WTC11 (cell line): ENCODE data around the gene LAMA3. TPM values are rescaled to one million over a fixed set of nuclear protein-coding genes. Genes with fewer than 3 reads are reported as not detected.

Source experiments
- ATAC-seq: fragments of 200-7000 bp; cut with Tn5 transposase; 2 replicates; pipeline ENCODE4 v1.10.0; 2021; ENCODE audit warnings: mild to moderate bottlenecking, moderate library complexity
- CTCF ChIA-PET: fragments of 300-600 bp; sonication (Branson Sonifier 250); formaldehyde crosslinking; loops from one replicate; lab custom pipeline; 2021; ENCODE audit warnings: antibody characterized with exemption; lab: Charles Lee
- POLR2A ChIA-PET: fragments of 350-600 bp; sonication (Branson Sonifier 250); formaldehyde crosslinking; loops from one replicate; lab custom pipeline; 2021; ENCODE audit warnings: antibody characterized with exemption; lab: Charles Lee
- DNase-seq: peaks from one replicate; pipeline ENCODE4 v3.0.0; 2021; ENCODE audit warnings: low spot score
- H3K27ac Mint-ChIP-seq: 2 replicates; pipeline ENCODE4 v1.8.0; 2021; ENCODE audit warnings: mixed read lengths
- H3K27me3 Mint-ChIP-seq: 2 replicates; pipeline ENCODE4 v1.8.0; 2021; ENCODE audit warnings: low read depth, mild to moderate bottlenecking, moderate library complexity, mixed read lengths
- H3K36me3 Mint-ChIP-seq: 2 replicates; pipeline ENCODE4 v1.8.0; 2021; ENCODE audit warnings: mixed read lengths
- H3K4me1 Mint-ChIP-seq: 2 replicates; pipeline ENCODE4 v1.8.0; 2022; ENCODE audit warnings: mixed read lengths
- H3K4me3 Mint-ChIP-seq: 2 replicates; pipeline ENCODE4 v1.8.0; 2021; ENCODE audit warnings: mild to moderate bottlenecking, moderate library complexity, mixed read lengths
- H3K9me3 Mint-ChIP-seq: 2 replicates; pipeline ENCODE4 v1.8.0; 2021; ENCODE audit warnings: mixed read lengths
- CBFB ChIP-seq: sonication (generic); formaldehyde crosslinking; IDR thresholded peaks from 2 replicates; pipeline ENCODE4 v1.8.1; 2022; ENCODE audit warnings: mild to moderate bottlenecking, low read depth, missing genetic modification reagents
- ELF4 ChIP-seq: sonication (generic); formaldehyde crosslinking; IDR thresholded peaks from 2 replicates; pipeline ENCODE4 v1.8.1; 2022; ENCODE audit warnings: low read depth, mild to moderate bottlenecking, moderate library complexity, missing genetic modification reagents
- FOXJ3 ChIP-seq: sonication (generic); formaldehyde crosslinking; IDR thresholded peaks from 2 replicates; pipeline ENCODE4 v1.9.0; 2021; ENCODE audit warnings: missing genetic modification reagents, mild to moderate bottlenecking, borderline replicate concordance
- IRF2 ChIP-seq: sonication (generic); formaldehyde crosslinking; IDR thresholded peaks from 2 replicates; pipeline ENCODE4 v1.8.0; 2022; ENCODE audit warnings: low read depth, missing genetic modification reagents, borderline replicate concordance
- JUN ChIP-seq: sonication (generic); formaldehyde crosslinking; IDR thresholded peaks from 2 replicates; pipeline ENCODE4 v1.8.0; 2023; ENCODE audit warnings: mild to moderate bottlenecking, missing genetic modification reagents
- MXD4 ChIP-seq: fragments of 250-450 bp; sonication (Bioruptor Pico); IDR thresholded peaks from 2 replicates; pipeline ENCODE4 v1.8.0; 2021; ENCODE audit warnings: mild to moderate bottlenecking, moderate library complexity, borderline replicate concordance
- MYBL2 ChIP-seq: sonication (generic); formaldehyde crosslinking; IDR thresholded peaks from 2 replicates; pipeline ENCODE4 v1.8.1; 2023; ENCODE audit warnings: mild to moderate bottlenecking, moderate library complexity, missing genetic modification reagents
- RORB ChIP-seq: fragments of 250-450 bp; sonication (Bioruptor Pico); IDR thresholded peaks from 2 replicates; pipeline ENCODE4 v1.9.0; 2021; ENCODE audit warnings: mild to moderate bottlenecking
- SP1 ChIP-seq: sonication (generic); formaldehyde crosslinking; conservative IDR thresholded peaks from 2 replicates; pipeline ENCODE4 v1.8.1; 2022; ENCODE audit warnings: missing genetic modification reagents
- TEAD4 ChIP-seq: sonication (generic); formaldehyde crosslinking; IDR thresholded peaks from 2 replicates; pipeline ENCODE4 v1.8.0; 2022; ENCODE audit warnings: mild to moderate bottlenecking, missing genetic modification reagents
- ZBTB21 ChIP-seq: sonication (generic); formaldehyde crosslinking; IDR thresholded peaks from 2 replicates; pipeline ENCODE4 v1.8.1; 2023; ENCODE audit warnings: mild to moderate bottlenecking, missing genetic modification reagents, borderline replicate concordance
- ZNF121 ChIP-seq: sonication (generic); formaldehyde crosslinking; IDR thresholded peaks from 2 replicates; pipeline ENCODE4 v1.8.0; 2023; ENCODE audit warnings: missing genetic modification reagents
- ZNF138 ChIP-seq: sonication (generic); formaldehyde crosslinking; conservative IDR thresholded peaks from 2 replicates; pipeline ENCODE4 v1.8.1; 2022; ENCODE audit warnings: mild to moderate bottlenecking, moderate library complexity, missing genetic modification reagents
- ZNF263 ChIP-seq: sonication (generic); formaldehyde crosslinking; IDR thresholded peaks from 2 replicates; pipeline ENCODE4 v1.8.1; 2022; ENCODE audit warnings: low read depth, mild to moderate bottlenecking, moderate library complexity, missing genetic modification reagents
- ZNF396 ChIP-seq: fragments of 250-450 bp; sonication (Bioruptor Pico); IDR thresholded peaks from 2 replicates; pipeline ENCODE4 v1.8.0; 2021; ENCODE audit warnings: mild to moderate bottlenecking, moderate library complexity, borderline replicate concordance
- ZNF423 ChIP-seq: fragments of 250-450 bp; sonication (Bioruptor Pico); IDR thresholded peaks from 2 replicates; pipeline ENCODE4 v2.1.2; 2022; ENCODE audit warnings: mild to moderate bottlenecking, moderate library complexity
- ZNF671 ChIP-seq: fragments of 250-450 bp; sonication (Bioruptor Pico); IDR thresholded peaks from 2 replicates; pipeline ENCODE4 v1.8.0; 2021; ENCODE audit warnings: mild to moderate bottlenecking
- total RNA-seq: library from RNA; stranded (reverse); gene quantifications from 3 replicates; pipeline ENCODE4 v1.2.3, GENCODE V29; 2021
- TF ChIP-seq, protein P1 (sequence below): fragments of 250-450 bp; sonication (Bioruptor Pico); conservative IDR thresholded peaks from 2 replicates; pipeline ENCODE4 v1.9.0; 2021; ENCODE audit warnings: mild to moderate bottlenecking
- TF ChIP-seq, protein P2 (sequence below): fragments of 250-450 bp; sonication (Bioruptor Pico); IDR thresholded peaks from 2 replicates; pipeline ENCODE4 v1.9.0; 2021; ENCODE audit warnings: mild to moderate bottlenecking, borderline replicate concordance
- TF ChIP-seq, protein P3 (sequence below): sonication (generic); formaldehyde crosslinking; IDR thresholded peaks from 2 replicates; pipeline ENCODE4 v1.8.0; 2023; ENCODE audit warnings: missing genetic modification reagents
- TF ChIP-seq, protein P4 (sequence below): sonication (generic); formaldehyde crosslinking; IDR thresholded peaks from 2 replicates; pipeline ENCODE4 v1.8.0; 2022; ENCODE audit warnings: mild to moderate bottlenecking, missing genetic modification reagents
- TF ChIP-seq, protein P5 (sequence below): sonication (generic); formaldehyde crosslinking; conservative IDR thresholded peaks from 2 replicates; pipeline ENCODE4 v1.8.1; 2023; ENCODE audit warnings: mild to moderate bottlenecking, low read depth, missing genetic modification reagents, moderate library complexity

The LAMA3 gene
- total RNA-seq, 1 experiment from 2014 or later, result 0.83 TPM

DNA sequence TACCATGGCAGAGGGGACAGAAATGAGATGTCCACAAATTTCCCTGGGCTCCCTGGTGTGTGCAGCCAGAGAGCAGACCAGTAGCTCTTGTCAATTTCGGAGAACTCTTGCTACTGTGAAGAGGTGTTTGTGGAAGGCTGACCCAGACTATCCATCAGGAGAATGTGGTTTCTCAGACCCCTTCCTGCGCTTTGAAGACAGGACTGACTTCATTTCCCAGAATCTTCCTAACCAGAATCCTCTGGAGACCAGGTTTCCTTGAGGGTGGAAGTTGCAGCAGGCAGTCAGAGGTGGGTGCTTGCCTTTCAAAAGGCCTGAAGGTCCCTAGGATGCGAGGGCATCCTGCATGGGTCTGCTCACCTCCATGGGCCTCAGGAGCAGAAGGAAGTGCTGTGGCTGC, 121.9 kb downstream of the LAMA3 start:
- POLR2A ChIA-PET, result no interaction called here
- Mint-ChIP-seq H3K4me1 (peaks cover 42% of the 10 kb centered on the region), H3K36me3 (no peaks in the 10 kb centered on the region), H3K27me3 (peaks cover 2% of the 10 kb centered on the region; the same call in 1 of the 2 replicates), H3K9me3 (peaks cover 8% of the 10 kb centered on the region), H3K4me3 (no peak overlapping the region), H3K27ac (no peak overlapping the region)
- no peak for TF ChIP-seq FOXJ3 (CRISPR knock-in tag)
- no peak for TF ChIP-seq ELF4 (CRISPR knock-in tag)
- no peak for TF ChIP-seq IRF2 (CRISPR knock-in tag)
- TF ChIP-seq TEAD4 (CRISPR knock-in tag), result no peak
- no peak for TF ChIP-seq MYBL2 (CRISPR knock-in tag)
- TF ChIP-seq, protein P1, sequence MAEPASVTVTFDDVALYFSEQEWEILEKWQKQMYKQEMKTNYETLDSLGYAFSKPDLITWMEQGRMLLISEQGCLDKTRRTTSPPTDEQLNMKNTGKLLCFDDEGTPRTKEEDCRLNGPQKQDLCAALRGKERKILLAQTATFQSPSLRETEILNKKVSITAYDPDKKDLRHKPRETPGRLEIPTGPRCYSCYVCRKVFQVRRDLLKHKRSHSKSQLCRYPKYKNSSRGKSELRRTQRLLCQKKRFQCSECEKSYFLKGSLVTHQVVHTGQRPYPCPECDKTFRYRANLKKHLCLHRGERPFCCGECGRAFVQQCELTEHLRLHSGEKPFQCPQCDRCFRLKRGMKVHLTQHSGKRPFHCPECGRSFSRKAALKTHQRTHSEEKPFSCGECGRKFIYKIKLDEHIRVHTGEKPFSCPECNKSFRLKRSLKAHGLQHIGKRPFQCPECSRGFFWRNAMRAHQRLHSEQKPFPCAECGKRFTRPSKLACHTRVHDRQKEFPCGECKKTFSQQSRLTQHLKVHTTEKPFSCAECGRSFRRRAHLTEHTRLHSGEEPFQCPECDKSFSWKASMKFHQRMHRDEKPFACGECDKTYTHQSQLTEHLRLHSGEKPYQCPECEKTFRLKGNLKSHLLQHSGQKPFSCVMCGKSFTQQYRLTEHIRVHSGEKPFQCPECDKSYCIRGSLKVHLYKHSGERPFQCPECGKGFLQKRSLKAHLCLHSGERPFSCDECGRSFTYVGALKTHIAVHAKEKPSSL (CRISPR knock-in tag), result no peak
- no peak for TF ChIP-seq ZBTB21 (CRISPR knock-in tag)
- no peak for TF ChIP-seq JUN (CRISPR knock-in tag)
- TF ChIP-seq CBFB (CRISPR knock-in tag), result no peak
- CTCF ChIA-PET, result interaction anchor here (0.8 to 1.2 kb wide), 3 partner anchors 10 to 313 kb away, joined by 3 to 4 read pairs (median 3); no protein-coding TSS in a partner anchor
- no peak for ATAC-seq
- DNase-seq, result no peak

DNA sequence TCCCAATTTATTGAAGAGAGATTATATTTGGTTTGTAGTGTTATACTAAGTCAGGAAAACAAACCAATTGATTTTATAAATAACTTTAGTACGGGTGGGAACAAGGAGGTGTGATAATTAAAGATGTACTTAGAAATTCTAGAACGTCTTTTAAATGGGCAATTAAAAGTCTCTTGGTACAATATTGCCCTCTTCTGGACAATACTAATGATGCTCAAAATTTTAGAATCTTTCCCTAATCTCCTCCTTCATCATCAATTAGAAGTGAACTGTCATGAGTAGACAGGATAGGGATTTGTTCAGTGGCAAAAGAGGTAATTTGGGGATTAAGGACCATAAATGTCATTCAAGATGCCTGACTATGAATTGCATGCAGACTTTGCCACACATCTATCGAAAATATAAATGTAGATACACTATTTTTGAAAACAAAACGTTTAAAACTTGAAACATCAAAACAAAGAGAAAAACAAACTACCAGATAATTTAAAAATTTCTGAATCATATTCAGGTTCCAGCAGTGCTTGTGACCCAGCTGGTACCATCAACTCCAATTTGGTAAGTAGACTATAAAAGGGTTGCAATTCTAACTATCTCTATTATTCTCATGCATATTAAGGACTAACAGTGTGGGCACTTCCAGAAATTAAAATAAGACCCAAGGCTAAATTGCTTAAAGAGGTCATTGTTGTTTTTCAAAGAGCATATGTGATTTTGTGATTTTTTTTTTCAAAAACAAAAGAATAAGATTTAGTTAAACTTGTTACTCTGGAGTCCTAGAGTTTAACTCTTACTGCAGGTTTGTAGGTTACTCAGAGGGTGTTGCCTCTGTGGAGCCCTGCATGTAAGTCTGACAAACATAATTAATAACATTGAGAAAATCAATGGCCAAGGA, 123.5 kb downstream of the LAMA3 start:
- POLR2A ChIA-PET, result no interaction called here
- peak overlapping the region; percentile 18; the same call in 1 of the 2 replicates for H3K4me3 Mint-ChIP-seq
- peaks cover 2% of the 10 kb centered on the region; the same call in 1 of the 2 replicates for H3K27me3 Mint-ChIP-seq
- CTCF ChIA-PET, result interaction anchor here (0.6 to 1.3 kb wide), 3 partner anchors 106 to 191 kb away, joined by 3 to 5 read pairs (median 4); no protein-coding TSS in a partner anchor
- peak overlapping the region; percentile 67; the same call in 1 of the 2 replicates for H3K27ac Mint-ChIP-seq
- peaks cover 49% of the 10 kb centered on the region for H3K4me1 Mint-ChIP-seq
- ATAC-seq (peak; percentile 29; the same call in 1 of the 2 replicates), DNase-seq (no peak)
- H3K9me3 Mint-ChIP-seq, result no peaks in the 10 kb centered on the region
- no peaks in the 10 kb centered on the region for H3K36me3 Mint-ChIP-seq
- no peak for TF ChIP-seq ZNF396
- no peak for TF ChIP-seq ZNF121 (CRISPR knock-in tag)
- TF ChIP-seq, protein P2, sequence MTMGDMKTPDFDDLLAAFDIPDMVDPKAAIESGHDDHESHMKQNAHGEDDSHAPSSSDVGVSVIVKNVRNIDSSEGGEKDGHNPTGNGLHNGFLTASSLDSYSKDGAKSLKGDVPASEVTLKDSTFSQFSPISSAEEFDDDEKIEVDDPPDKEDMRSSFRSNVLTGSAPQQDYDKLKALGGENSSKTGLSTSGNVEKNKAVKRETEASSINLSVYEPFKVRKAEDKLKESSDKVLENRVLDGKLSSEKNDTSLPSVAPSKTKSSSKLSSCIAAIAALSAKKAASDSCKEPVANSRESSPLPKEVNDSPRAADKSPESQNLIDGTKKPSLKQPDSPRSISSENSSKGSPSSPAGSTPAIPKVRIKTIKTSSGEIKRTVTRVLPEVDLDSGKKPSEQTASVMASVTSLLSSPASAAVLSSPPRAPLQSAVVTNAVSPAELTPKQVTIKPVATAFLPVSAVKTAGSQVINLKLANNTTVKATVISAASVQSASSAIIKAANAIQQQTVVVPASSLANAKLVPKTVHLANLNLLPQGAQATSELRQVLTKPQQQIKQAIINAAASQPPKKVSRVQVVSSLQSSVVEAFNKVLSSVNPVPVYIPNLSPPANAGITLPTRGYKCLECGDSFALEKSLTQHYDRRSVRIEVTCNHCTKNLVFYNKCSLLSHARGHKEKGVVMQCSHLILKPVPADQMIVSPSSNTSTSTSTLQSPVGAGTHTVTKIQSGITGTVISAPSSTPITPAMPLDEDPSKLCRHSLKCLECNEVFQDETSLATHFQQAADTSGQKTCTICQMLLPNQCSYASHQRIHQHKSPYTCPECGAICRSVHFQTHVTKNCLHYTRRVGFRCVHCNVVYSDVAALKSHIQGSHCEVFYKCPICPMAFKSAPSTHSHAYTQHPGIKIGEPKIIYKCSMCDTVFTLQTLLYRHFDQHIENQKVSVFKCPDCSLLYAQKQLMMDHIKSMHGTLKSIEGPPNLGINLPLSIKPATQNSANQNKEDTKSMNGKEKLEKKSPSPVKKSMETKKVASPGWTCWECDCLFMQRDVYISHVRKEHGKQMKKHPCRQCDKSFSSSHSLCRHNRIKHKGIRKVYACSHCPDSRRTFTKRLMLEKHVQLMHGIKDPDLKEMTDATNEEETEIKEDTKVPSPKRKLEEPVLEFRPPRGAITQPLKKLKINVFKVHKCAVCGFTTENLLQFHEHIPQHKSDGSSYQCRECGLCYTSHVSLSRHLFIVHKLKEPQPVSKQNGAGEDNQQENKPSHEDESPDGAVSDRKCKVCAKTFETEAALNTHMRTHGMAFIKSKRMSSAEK, result no peak
- TF ChIP-seq ZNF263 (CRISPR knock-in tag), result no peak
- TF ChIP-seq ZNF671 (CRISPR knock-in tag), result no peak
- TF ChIP-seq ZNF423 (CRISPR knock-in tag), result no peak
- TF ChIP-seq MXD4 (CRISPR knock-in tag), result no peak
- TF ChIP-seq, protein P3, sequence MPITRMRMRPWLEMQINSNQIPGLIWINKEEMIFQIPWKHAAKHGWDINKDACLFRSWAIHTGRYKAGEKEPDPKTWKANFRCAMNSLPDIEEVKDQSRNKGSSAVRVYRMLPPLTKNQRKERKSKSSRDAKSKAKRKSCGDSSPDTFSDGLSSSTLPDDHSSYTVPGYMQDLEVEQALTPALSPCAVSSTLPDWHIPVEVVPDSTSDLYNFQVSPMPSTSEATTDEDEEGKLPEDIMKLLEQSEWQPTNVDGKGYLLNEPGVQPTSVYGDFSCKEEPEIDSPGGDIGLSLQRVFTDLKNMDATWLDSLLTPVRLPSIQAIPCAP (CRISPR knock-in tag), result no peak
- no peak for TF ChIP-seq ZNF138 (CRISPR knock-in tag)
- TF ChIP-seq, protein P4, sequence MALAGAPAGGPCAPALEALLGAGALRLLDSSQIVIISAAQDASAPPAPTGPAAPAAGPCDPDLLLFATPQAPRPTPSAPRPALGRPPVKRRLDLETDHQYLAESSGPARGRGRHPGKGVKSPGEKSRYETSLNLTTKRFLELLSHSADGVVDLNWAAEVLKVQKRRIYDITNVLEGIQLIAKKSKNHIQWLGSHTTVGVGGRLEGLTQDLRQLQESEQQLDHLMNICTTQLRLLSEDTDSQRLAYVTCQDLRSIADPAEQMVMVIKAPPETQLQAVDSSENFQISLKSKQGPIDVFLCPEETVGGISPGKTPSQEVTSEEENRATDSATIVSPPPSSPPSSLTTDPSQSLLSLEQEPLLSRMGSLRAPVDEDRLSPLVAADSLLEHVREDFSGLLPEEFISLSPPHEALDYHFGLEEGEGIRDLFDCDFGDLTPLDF (CRISPR knock-in tag), result no peak
- TF ChIP-seq, protein P5, sequence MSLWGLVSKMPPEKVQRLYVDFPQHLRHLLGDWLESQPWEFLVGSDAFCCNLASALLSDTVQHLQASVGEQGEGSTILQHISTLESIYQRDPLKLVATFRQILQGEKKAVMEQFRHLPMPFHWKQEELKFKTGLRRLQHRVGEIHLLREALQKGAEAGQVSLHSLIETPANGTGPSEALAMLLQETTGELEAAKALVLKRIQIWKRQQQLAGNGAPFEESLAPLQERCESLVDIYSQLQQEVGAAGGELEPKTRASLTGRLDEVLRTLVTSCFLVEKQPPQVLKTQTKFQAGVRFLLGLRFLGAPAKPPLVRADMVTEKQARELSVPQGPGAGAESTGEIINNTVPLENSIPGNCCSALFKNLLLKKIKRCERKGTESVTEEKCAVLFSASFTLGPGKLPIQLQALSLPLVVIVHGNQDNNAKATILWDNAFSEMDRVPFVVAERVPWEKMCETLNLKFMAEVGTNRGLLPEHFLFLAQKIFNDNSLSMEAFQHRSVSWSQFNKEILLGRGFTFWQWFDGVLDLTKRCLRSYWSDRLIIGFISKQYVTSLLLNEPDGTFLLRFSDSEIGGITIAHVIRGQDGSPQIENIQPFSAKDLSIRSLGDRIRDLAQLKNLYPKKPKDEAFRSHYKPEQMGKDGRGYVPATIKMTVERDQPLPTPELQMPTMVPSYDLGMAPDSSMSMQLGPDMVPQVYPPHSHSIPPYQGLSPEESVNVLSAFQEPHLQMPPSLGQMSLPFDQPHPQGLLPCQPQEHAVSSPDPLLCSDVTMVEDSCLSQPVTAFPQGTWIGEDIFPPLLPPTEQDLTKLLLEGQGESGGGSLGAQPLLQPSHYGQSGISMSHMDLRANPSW (CRISPR knock-in tag), result no peak
- TF ChIP-seq RORB (CRISPR knock-in tag), result no peak
- TF ChIP-seq SP1 (CRISPR knock-in tag), result no peak
